Endometrial microvascular endothelial cells (primary cell): ENCODE measurements around the gene INO80B. TPM values are rescaled to one million over a fixed set of nuclear protein-coding genes. Genes with fewer than 3 reads are reported as not detected.

Experiments used
- in situ Hi-C: cut with HindIII; loops from 2 replicates; pipeline ENCODE4 v1.10.0; 2017; ENCODE audit warnings: low sequenced_read_pairs, low pct_unique_long_range_greater_than_20kb; ENCODE audit errors: inconsistent ontology term
- total RNA-seq: library from RNA; depleted of rRNA; stranded (reverse); fragments of >200 nt; gene quantifications from one replicate; pipeline ENCODE4 v1.2.3, GENCODE V29; 2015; ENCODE audit errors: inconsistent ontology term

The INO80B gene
- total RNA-seq, 1 donor from 2014 or later, result 13.2 TPM

DNA sequence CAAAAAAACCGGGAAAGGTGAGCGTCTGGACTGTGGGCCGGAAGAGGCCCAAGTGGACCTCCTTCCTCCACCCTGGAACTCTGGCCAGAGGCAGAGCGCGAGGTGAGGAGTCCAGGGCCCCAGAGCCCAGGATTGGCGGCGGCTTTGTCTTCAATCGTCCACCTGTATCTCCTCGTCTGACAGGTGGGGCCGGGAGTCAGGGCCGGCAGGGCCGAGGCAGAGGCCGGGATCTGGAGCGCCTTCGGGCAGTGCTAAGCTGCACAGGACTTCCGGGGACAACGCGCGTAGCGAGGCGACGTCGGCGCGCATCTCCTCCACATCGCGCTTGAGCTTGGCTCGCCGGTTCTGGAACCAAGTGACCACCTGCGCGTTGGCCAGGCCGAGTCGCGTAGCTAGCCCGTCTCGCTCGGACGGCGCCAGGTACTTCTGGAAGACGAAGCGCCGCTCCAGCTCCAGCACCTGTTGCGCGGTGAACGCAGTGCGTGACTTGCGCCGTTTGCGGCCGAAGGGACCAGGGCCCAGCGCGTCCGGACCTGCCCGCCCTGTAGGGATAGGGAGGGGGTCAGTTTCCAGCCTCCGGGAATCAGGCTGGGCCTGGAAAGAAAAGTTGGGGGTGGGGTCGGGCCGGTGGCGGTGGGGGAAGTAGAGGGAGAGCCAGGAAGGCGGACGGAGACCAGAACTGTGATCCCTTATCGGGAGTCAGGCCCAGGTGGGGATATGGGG, 43.1 kb downstream of the INO80B start:
- in situ Hi-C loops, result no loop called here

DNA sequence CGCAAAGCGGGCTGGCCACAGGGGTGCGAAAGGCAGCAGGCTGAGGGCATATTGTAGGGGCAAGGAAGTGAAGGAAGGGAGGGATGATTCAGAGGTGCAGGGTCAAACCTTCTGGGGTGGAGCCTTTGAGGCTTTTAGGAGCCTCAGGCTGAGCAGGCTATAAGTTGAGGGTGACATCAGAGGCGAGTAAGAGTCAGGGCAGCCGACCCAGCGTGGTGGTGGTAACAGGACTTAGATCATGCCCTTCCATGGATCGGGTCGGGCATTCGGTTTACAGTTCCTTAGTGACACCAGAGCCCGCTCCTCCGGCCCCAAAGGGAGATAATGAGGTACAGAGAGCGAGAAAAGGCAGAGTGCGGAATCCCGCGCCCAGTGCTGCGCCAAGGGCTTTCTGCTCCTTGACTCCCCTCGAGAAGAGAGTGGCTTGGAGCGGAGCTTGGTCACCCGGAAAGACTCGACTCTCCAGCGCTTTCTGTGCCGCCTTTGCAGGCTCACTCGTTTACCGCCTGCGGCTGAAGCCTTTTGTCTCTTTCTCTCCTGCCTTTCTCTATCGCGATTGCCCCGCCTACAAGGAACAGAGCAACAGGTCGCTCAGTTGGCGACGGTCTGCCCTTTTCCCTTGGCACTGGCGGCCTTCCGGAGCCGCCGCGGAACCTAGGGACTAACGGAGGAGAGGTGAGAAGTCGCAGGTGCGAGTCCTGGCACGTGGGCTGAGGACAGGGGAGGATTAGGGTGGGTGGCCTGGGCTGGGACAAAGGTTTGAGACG, 43.8 kb downstream of the INO80B start:
- in situ Hi-C loops, result no loop called here

DNA sequence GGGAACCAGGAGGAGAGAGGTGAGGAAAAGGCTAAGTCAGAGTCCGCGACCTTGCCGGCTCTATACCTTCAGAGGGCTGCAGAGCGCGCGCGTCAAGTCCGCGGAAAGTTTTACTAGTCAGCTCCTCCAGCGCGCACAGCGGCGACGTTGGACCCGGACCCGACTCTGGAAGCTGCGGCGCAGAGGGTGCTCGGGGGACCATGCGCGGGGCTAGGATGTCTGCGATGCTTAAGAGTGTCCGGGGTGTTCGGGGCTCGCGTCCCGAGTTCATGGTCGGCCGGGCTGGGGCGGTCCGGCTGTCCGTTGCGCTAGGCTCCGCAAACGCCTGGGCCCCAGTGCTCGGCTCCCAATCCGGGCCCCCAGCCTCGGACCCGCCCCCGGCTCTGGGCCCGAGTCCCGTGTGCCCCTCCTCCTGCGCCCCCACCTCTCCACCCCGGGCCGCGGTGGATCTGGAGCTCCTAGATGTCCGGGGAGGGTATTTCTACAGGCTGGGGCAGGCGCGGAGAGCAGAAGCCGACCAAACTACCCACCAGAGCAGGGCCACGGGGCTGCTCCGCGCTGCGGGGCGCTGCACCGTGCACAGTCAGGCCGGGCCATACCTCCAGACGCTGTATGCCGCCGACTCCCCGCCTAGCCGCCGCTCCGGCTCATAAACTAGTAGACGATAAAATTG, 44.5 kb downstream of the INO80B start, which contains the start of gene LBX2:
LBX2 (minus strand) TSS at position 337 of the 673 bp plus-strand sequence; CDS start at position 271, 66 bp downstream.
- in situ Hi-C loops, result no loop called here

DNA sequence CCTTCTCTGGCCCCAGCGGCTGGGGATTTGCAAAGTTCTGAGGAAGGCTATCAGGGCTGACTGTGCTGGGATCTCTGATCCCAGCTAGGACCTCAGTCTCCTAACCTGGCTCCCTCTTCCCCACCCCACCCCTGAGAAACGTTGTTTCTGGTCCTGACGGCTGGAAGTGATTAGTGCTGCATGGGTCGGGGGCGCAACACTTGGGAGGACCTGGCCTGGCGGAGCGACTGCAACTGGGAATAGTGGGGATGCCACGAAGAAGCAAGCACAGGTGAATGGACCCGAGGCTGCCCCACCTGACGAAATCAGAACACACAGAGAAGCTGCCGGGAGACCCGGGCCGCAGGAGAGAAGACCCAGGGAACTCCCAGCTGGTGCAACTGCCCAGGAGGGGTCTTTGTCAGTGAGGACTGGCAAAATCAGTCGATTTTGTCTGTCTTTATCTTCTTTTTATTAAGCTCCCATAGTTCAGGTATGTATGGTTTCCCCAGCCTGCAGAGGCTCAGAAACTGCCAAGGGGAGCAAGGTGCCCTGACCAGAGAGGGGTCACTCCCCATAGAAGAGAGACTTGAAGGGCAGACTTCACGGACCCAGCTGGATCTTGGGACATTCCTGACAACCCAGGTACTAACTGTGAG, 45.2 kb downstream of the INO80B start:
- in situ Hi-C loops, result no loop called here

DNA sequence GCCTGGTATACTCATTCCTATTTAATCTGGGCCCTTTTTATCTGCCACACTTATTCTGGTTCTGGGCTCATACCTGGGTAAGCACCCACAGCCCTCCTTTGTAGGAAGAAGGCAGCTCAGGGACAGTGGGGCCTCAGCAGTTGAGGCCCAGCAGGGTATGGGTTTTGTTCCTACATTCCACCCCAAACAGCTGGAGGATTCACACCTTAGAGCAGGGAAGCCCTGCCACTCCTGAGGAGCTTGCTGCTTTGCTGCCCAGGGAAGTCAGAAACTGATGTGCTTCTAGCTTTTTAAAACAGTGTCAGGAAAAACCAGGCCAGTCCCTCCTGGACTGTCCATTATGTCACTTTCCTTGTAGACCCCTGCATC, 45.7 kb downstream of the INO80B start:
- in situ Hi-C loops, result no loop called here

DNA sequence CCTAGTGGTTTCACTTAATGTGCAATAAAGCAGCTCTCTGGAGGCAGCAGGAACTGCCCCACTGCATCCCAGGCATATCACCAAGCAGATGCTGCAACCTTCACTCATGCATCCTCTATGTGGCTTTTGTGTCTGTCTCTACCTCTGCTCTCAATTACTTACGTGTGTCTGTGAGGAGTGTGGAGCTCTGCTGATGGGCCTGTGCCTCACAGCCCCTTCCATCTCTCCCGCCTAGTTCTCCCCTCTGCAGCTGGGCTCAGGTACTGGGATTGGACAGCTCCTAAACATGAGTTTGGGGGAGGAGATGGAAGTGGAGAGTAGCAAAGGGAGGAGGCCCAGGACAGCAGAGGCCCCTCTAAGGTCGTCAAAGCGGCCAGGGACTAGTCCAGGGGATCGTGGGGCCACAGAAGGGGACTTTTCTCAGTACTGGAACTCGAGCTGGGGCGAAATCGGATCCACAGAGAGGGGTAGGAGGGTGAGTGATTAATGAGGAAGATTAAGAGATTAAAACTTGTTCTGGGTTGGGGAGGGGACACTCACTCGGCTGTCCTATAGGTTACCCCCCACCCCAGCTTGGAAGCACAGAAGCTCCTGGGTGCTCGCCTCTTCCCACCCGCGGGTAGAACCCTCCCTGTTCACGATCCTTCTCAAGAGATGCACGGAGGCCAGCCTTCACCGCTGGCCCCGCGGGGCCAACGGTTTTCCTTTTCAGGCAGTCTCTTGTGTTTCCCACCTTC, 46.6 kb downstream of the INO80B start:
- in situ Hi-C loops, result no loop called here

DNA sequence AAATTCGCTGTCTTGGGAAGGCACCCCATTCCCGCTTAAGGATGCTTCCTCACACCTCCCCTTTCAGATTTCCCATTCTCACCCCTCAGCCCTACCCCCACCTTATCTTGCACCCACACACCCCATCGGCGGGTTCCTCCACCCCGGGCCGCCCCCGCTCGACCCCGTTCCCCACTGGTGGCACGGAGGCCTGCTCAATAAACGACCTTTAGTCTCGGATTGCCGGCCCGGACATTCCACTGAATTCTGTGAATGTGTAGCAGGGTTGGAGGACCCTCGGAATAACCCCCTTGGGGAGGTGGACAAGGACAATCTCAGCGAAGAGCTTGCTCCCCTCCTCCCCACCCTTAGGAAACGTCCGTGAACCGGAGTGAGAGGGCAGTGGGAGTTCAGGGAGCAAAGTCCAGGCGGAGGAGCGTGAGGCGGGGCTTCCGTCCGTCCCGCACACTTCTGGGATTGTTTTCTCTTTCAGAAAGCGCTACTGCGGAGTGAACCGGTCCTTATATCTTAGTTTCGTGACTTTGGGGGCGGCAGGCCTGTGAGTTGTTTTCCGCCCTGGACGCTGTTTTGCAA, 47.3 kb downstream of the INO80B start:
- in situ Hi-C loops, result no loop called here

DNA sequence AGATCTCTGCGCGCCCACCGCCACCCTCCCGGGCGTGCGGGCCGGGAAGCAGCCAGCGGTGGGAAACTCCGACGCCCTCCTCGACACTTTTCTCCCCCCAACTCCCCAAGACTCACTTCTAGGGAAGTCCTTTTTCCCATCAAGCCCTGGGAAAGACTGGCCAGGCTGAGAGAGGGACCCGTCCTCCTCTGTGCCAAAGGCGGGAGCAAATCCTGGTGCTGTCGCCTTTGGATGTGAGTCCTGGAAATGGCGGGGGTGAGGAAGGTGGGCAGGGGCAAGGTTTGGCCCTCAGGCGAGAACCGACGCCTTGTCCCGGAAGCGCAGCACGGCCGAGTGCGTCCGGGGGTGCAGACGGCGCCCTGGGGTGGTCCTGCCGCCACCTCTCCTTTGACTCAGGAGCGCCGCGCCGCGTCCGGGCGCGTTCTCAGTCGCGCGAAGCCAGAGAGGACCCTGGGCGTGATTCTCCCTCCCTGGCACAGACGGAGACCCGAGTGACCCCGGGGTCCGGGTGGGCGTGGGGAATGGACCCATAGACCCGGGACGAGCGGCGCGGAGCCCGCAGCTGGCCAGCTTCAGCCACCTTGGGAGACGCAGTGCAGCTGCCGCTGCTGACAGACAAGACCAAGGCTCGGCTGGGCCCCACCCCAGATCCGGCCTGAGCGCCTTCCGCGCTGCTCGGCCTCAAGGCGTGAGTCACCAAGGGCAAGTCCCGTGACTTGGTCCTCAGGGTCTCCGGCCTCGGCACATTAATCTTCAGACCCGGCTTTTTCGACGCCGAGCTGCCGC, 48.0 kb downstream of the INO80B start:
- in situ Hi-C loops, result no loop called here

DNA sequence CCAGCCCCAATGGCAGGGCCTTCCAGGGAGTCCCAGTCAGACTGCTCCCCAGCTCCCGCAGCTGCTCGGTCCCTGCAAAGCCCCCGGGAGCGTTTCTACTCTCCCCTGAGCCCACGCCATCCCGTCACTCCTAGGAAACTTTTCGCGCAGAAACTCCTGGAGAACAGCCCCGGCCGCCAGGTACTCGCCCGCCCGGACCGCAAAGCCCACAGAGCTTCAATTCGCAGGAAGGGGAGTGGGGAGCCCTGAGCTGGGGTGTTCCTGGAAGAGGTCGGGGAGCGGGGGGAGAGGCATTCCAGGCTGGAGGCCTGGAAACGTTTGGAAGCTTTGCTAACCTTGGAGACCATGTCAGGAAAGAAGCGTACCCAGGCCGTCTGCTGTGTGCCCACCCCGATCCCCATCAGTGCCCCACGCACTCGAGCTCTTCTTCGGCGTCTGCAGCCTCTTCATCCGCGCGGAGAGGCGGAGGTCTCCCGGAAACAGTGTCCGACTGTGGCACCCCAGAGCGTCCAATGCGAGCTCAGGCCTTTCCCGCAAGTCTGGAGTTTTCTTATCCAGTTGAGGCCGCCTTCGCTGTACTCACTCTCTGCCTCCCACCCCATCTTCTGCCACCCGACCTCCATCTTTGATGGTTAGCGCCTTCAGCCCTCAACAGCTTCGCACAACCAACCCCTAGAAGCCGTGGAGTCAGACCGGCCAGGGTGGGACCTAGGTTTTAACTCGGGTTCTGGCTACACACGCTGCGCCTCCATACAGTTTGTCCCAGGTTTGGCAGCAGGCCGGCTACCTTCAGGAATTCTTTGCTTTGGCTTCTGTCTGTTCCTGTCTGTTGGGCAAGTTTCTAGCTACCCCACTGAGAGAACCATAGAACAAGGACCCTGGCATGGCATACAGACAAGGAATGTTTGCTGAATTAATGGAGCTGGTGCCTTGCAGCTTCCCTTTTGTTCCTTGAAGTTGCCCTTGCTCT, 48.9 kb downstream of the INO80B start:
- in situ Hi-C loops, result no loop called here

DNA sequence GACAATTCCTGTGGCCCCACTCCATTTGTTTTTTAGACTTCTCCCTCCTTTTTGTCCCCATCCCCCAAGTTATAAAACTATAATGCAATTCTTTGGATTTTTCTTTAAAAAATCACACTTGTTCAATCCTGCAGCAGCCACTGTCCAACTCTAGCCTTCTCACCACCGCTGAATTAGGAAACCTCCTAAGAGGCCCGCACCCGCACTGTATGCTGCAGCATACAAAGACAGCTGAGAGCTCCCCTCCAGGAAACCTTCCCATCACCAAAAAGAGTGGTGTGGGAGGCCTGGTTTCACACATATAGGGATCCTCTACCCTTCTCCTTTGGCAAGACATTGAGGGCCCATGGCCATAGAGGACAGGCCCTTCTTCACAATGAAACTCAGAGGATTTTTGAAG, 49.7 kb downstream of the INO80B start:
- in situ Hi-C loops, result no loop called here

DNA sequence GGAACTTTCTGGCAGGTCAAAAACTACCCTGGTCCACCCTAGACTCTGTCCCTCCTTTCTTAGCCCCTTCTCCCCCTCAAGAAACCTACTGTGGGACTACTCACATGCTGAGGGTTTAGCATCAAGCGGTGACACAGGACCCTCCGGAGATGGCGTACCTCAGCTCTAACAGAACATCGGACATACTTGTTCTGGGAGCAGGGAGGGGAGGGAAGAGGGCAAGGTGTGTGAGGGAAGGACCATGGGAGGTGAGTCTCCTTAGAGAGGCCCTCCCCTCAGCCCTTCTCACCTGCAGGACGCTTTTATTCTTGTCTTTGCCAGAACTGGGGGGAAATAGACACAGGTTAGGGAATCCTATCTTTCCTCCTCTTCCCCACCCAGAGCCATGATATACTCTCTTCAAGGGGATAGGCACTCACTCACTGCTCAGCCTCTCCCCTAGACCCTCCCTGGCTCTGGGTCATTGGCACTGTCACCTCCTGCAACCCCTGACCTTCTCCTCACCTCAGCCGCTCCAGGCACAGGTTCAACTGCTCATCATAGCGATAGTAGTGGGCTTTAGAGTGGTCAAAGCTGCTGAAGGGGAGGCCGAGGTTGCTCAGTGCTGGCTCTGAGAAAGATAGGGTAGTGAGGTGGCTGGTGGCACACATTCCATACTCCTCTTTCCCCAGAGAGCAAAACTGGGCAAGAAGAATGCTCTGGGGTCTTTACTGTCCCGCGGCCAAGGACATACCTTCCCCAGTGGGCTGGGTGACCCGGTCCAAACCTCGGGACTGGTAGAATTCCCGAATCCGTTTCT, 50.8 kb downstream of the INO80B start:
- in situ Hi-C loops, result no loop called here

DNA sequence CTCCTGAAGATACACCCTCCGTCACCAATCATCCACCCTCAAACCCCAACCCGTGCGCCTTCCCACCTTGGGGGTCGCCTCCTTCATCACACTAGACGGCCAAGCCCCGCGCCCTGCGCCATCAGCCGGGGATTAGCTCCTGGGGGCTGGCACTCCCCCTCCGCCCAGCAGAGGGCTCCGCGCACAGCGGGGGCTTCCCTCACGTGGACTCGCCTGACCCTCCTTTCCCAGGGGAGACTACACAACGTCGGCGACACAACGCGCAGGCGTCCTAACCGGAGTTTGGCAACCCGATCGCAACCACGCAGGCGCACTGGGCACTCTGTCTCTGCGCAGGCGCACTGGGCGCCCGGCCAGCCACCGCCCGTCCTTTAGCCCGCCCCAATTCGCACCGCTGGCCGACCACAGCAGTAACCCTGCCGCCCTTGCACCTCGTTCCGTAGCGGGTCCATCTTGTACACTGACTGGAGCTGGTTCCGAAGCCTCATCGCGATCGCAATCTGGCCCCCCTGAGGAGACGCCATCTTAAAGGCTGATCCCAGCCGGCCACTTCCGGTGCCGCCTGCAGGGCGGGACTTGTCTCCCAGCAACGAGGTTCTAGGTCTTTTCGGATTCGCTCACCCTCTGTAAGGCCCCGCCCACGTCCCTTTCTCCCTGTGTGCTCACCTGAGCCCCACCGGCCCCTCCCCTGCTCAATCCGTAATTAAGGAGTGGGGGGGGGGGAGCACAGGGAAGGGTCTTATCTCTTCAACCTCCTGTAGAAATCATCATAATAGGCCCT, 52.4 kb downstream of the INO80B start, which contains the start of gene PCGF1:
PCGF1 (minus strand) TSS at position 551 of the 781 bp plus-strand sequence; CDS start at position 524, 27 bp downstream.
- in situ Hi-C loops, result no loop called here
